CD4-positive, alpha-beta memory T cell (primary cell): ENCODE measurements around the gene NLRC4. TPM values are rescaled to one million over a fixed set of nuclear protein-coding genes. Genes with fewer than 3 reads are reported as not detected.

Source experiments
- CTCF ChIA-PET: fragments of 350-600 bp; sonication (Branson Sonifier 250); formaldehyde crosslinking; loops from one replicate; lab custom pipeline; 2021; ENCODE audit warnings: inconsistent platforms; ENCODE audit not compliant: partially characterized antibody; lab: Charles Lee
- POLR2A ChIA-PET: fragments of 350-600 bp; sonication (Branson Sonifier 250); formaldehyde crosslinking; loops from one replicate; lab custom pipeline; 2021; ENCODE audit not compliant: partially characterized antibody; lab: Charles Lee
- DNase-seq, 5 donors: peaks; one replicate each; pipeline versions ENCODE4 v3.0.0 to v3.0.0-alpha.2; 2020 to 2022; ENCODE audit warnings: mixed read lengths in 1 of 5
- H3K27ac ChIP-seq: one replicate; pipeline ENCODE4 v1.7.0; 2013; ENCODE audit warnings: low read depth, low read length
- H3K27me3 ChIP-seq: 2 replicates; pipeline ENCODE4 v1.7.0; 2013; ENCODE audit warnings: mild to moderate bottlenecking, low read length, moderate library complexity; ENCODE audit not compliant: insufficient read depth
- H3K36me3 ChIP-seq: 2 replicates; pipeline ENCODE4 v1.7.0; 2013; ENCODE audit warnings: mild to moderate bottlenecking, low read length, moderate library complexity; ENCODE audit not compliant: insufficient read depth
- H3K4me1 ChIP-seq: 2 replicates; pipeline ENCODE4 v1.7.0; 2013; ENCODE audit warnings: mild to moderate bottlenecking, low read length, moderate library complexity; ENCODE audit not compliant: insufficient read depth
- H3K4me3 ChIP-seq, 2 donors: one replicate each; pipeline ENCODE4 v1.7.0; 2013; ENCODE audit warnings: low read length in 2 of 2, mild to moderate bottlenecking in 1 of 2
- H3K9me3 ChIP-seq, 2 donors: one replicate each; pipeline ENCODE4 v1.7.0; 2013; ENCODE audit warnings: low read length in 2 of 2, control low read depth in 1 of 2; ENCODE audit not compliant: control insufficient read depth in 1 of 2
- H3K27ac Mint-ChIP-seq, 7 donors: one replicate each; pipeline ENCODE4 v1.8.0; 2020 to 2021; ENCODE audit warnings: mixed read lengths in 7 of 7, mild to moderate bottlenecking in 6 of 7, inconsistent platforms in 3 of 7, moderate library complexity in 3 of 7
- H3K27me3 Mint-ChIP-seq, 2 donors: one replicate each; pipeline ENCODE4 v1.8.0; 2020 to 2021; ENCODE audit warnings: mixed read lengths in 2 of 2
- H3K36me3 Mint-ChIP-seq, 2 donors: one replicate each; pipeline ENCODE4 v1.8.0; 2020 to 2021; ENCODE audit warnings: mixed read lengths in 2 of 2, inconsistent platforms in 1 of 2, mild to moderate bottlenecking in 1 of 2
- H3K4me1 Mint-ChIP-seq, 4 donors: one replicate each; pipeline ENCODE4 v1.8.0; 2020 to 2021; ENCODE audit warnings: mixed read lengths in 4 of 4, mild to moderate bottlenecking in 1 of 4
- H3K4me3 Mint-ChIP-seq, 8 donors: one replicate each; pipeline ENCODE4 v1.8.0; 2020 to 2021; ENCODE audit warnings: mixed read lengths in 8 of 8, mild to moderate bottlenecking in 7 of 8, moderate library complexity in 6 of 8, inconsistent platforms in 3 of 8
- H3K9me3 Mint-ChIP-seq, 8 donors: one replicate each; pipeline ENCODE4 v1.8.0; 2020 to 2021; ENCODE audit warnings: mixed read lengths in 8 of 8, mild to moderate bottlenecking in 5 of 8, inconsistent platforms in 3 of 8, moderate library complexity in 1 of 8
- intact Hi-C: fragments of 100-400 bp; cut with micrococcal nuclease; formaldehyde crosslinking; loops from one replicate; pipeline ENCODE4 v1.15.1; 2023
- polyA plus RNA-seq, 2 donors: library from polyadenylated mRNA; unstranded; fragments of 300-500 nt; fragmentation: Illumina TruSeq; gene quantifications; one replicate each; pipeline ENCODE4 v1.2.3, GENCODE V29; 2021
- total RNA-seq, 2 experiments: library from RNA; stranded (reverse); gene quantifications; one replicate each; pipeline ENCODE4 v1.2.3, GENCODE V29; 2021

The NLRC4 gene
- total and polyA plus RNA-seq, 4 experiments from 2014 or later = 0.11 to 0.24 (median 0.20) TPM; not detected in 1

GRCh38 chr2:32246911-32247310, 17.8 kb downstream of the NLRC4 start:
- Mint-ChIP-seq H3K36me3 (no peaks in the 10 kb centered on the region), H3K4me1 (no peaks in the 10 kb centered on the region), H3K27me3 (no peaks in the 10 kb centered on the region), H3K9me3 (no peaks in the 10 kb centered on the region), H3K4me3 (no peak overlapping the region), H3K27ac (no peak overlapping the region)
- Histone ChIP-seq H3K27me3 (no peaks in the 10 kb centered on the region), H3K36me3 (no peaks in the 10 kb centered on the region), H3K27ac (no peak overlapping the region), H3K4me1 (no peaks in the 10 kb centered on the region), H3K9me3 (no peaks in the 10 kb centered on the region), H3K4me3 (no peak overlapping the region)
- CTCF ChIA-PET = no interaction called here
- intact Hi-C loops = no loop called here
- POLR2A ChIA-PET = no interaction called here
- no peak for DNase-seq

GRCh38 chr2:32242331-32242730, 22.4 kb downstream of the NLRC4 start:
- no peak overlapping the region for H3K27ac Mint-ChIP-seq
- ChIA-PET POLR2A (no interaction called here), CTCF (no interaction called here)
- H3K9me3 Mint-ChIP-seq = no peaks in the 10 kb centered on the region
- H3K4me3 ChIP-seq = no peak overlapping the region
- no peak overlapping the region for H3K27ac ChIP-seq
- no peaks in the 10 kb centered on the region for H3K4me1 ChIP-seq
- DNase-seq = no peak
- no peaks in the 10 kb centered on the region for H3K27me3 ChIP-seq
- no peaks in the 10 kb centered on the region for H3K9me3 ChIP-seq
- intact Hi-C loops = no loop called here
- H3K27me3 Mint-ChIP-seq = no peaks in the 10 kb centered on the region
- H3K4me3 Mint-ChIP-seq = no peak overlapping the region
- peaks cover 2 to 16% of the 10 kb centered on the region in 2 donors for H3K36me3 Mint-ChIP-seq
- H3K4me1 Mint-ChIP-seq = no peaks in the 10 kb centered on the region
- H3K36me3 ChIP-seq = no peaks in the 10 kb centered on the region

GRCh38 chr2:32237996-32238395, 26.7 kb downstream of the NLRC4 start:
- Histone ChIP-seq H3K27me3 (no peaks in the 10 kb centered on the region), H3K27ac (no peak overlapping the region), H3K36me3 (no peaks in the 10 kb centered on the region), H3K4me3 (no peak overlapping the region), H3K4me1 (no peaks in the 10 kb centered on the region), H3K9me3 (no peaks in the 10 kb centered on the region)
- H3K4me3 Mint-ChIP-seq = no peak overlapping the region
- DNase-seq = no peak
- ChIA-PET CTCF (no interaction called here), POLR2A (no interaction called here)
- H3K4me1 Mint-ChIP-seq = no peaks in the 10 kb centered on the region
- H3K27me3 Mint-ChIP-seq = no peaks in the 10 kb centered on the region
- peaks cover 3 to 24% of the 10 kb centered on the region in 2 donors for H3K36me3 Mint-ChIP-seq
- peaks cover 0 to 3% (median 0%) of the 10 kb centered on the region in 8 donors for H3K9me3 Mint-ChIP-seq
- no peak overlapping the region for H3K27ac Mint-ChIP-seq
- intact Hi-C loops = no loop called here

GRCh38 chr2:32237488-32237887, 27.2 kb downstream of the NLRC4 start:
- Histone ChIP-seq H3K36me3 (no peaks in the 10 kb centered on the region), H3K27me3 (no peaks in the 10 kb centered on the region), H3K27ac (no peak overlapping the region), H3K4me1 (no peaks in the 10 kb centered on the region), H3K9me3 (no peaks in the 10 kb centered on the region), H3K4me3 (no peak overlapping the region)
- H3K4me1 Mint-ChIP-seq = peaks cover 0 to 1% (median 0%) of the 10 kb centered on the region in 4 donors
- no peaks in the 10 kb centered on the region for H3K27me3 Mint-ChIP-seq
- DNase-seq = no peak
- H3K4me3 Mint-ChIP-seq = no peak overlapping the region
- ChIA-PET POLR2A (no interaction called here), CTCF (no interaction called here)
- H3K27ac Mint-ChIP-seq = no peak overlapping the region
- intact Hi-C loops = no loop called here
- peaks cover 0 to 3% (median 0%) of the 10 kb centered on the region in 8 donors for H3K9me3 Mint-ChIP-seq
- peaks cover 3 to 25% of the 10 kb centered on the region in 2 donors for H3K36me3 Mint-ChIP-seq

GRCh38 chr2:32235315-32235714, 29.4 kb downstream of the NLRC4 start:
- DNase-seq = no peak
- Mint-ChIP-seq H3K27me3 (no peaks in the 10 kb centered on the region), H3K4me1 (peaks cover 0 to 1% (median 0%) of the 10 kb centered on the region in 4 donors), H3K4me3 (no peak overlapping the region), H3K9me3 (peaks cover 0 to 3% (median 0%) of the 10 kb centered on the region in 8 donors), H3K27ac (no peak overlapping the region), H3K36me3 (peaks cover 3 to 27% of the 10 kb centered on the region in 2 donors)
- H3K27me3 ChIP-seq = no peaks in the 10 kb centered on the region
- no peak overlapping the region for H3K27ac ChIP-seq
- no peak overlapping the region for H3K4me3 ChIP-seq
- H3K36me3 ChIP-seq = no peaks in the 10 kb centered on the region
- intact Hi-C loops = no loop called here
- POLR2A ChIA-PET = no interaction called here
- no peaks in the 10 kb centered on the region for H3K9me3 ChIP-seq
- CTCF ChIA-PET = no interaction called here
- H3K4me1 ChIP-seq = no peaks in the 10 kb centered on the region

GRCh38 chr2:32231959-32232358, 32.7 kb downstream of the NLRC4 start:
- Histone ChIP-seq H3K9me3 (no peaks in the 10 kb centered on the region), H3K27ac (no peak overlapping the region), H3K4me1 (no peaks in the 10 kb centered on the region), H3K36me3 (no peaks in the 10 kb centered on the region), H3K4me3 (no peak overlapping the region), H3K27me3 (no peaks in the 10 kb centered on the region)
- peaks cover 0 to 1% (median 0%) of the 10 kb centered on the region in 4 donors for H3K4me1 Mint-ChIP-seq
- no peaks in the 10 kb centered on the region for H3K27me3 Mint-ChIP-seq
- no peak overlapping the region for H3K4me3 Mint-ChIP-seq
- H3K27ac Mint-ChIP-seq = no peak overlapping the region
- H3K9me3 Mint-ChIP-seq = peaks cover 0 to 3% (median 0%) of the 10 kb centered on the region in 8 donors
- peaks cover 1 to 10% of the 10 kb centered on the region in 2 donors for H3K36me3 Mint-ChIP-seq
- ChIA-PET POLR2A (no interaction called here), CTCF (no interaction called here)
- DNase-seq = no peak
- intact Hi-C loops = no loop called here

- POLR2A ChIA-PET = no interaction called here
- DNase-seq = no peak
Observed at GRCh38 chr2:32229635-32230034, 35.1 kb downstream of the NLRC4 start.

GRCh38 chr2:32228181-32228580, 36.5 kb downstream of the NLRC4 start:
- H3K9me3 ChIP-seq = no peaks in the 10 kb centered on the region
- CTCF ChIA-PET = no interaction called here
- Mint-ChIP-seq H3K9me3 (no peaks in the 10 kb centered on the region), H3K4me3 (no peak overlapping the region), H3K4me1 (peaks cover 0 to 1% (median 0%) of the 10 kb centered on the region in 4 donors), H3K27me3 (no peaks in the 10 kb centered on the region), H3K27ac (peak overlapping the region in 1 of 7 donors; percentile 46), H3K36me3 (peaks cover 17 to 18% of the 10 kb centered on the region in 2 donors)
- POLR2A ChIA-PET = no interaction called here
- H3K27ac ChIP-seq = no peak overlapping the region
- intact Hi-C loops = no loop called here
- H3K4me1 ChIP-seq = no peaks in the 10 kb centered on the region
- H3K36me3 ChIP-seq = peaks cover 2% of the 10 kb centered on the region
- no peaks in the 10 kb centered on the region for H3K27me3 ChIP-seq
- DNase-seq = no peak
- no peak overlapping the region for H3K4me3 ChIP-seq

More at GRCh38 chr2:32229635-32230034, 35.1 kb downstream of the NLRC4 start:
- Mint-ChIP-seq H3K27me3 (no peaks in the 10 kb centered on the region), H3K36me3 (peaks cover 13% of the 10 kb centered on the region in 2 donors), H3K4me1 (peaks cover 0 to 1% (median 0%) of the 10 kb centered on the region in 4 donors), H3K9me3 (no peaks in the 10 kb centered on the region), H3K4me3 (no peak overlapping the region), H3K27ac (peak overlapping the region in 1 of 7 donors; percentile 15)
- H3K27ac ChIP-seq = no peak overlapping the region
- no peaks in the 10 kb centered on the region for H3K4me1 ChIP-seq
- intact Hi-C loops = no loop called here
- no peaks in the 10 kb centered on the region for H3K36me3 ChIP-seq
- no peaks in the 10 kb centered on the region for H3K27me3 ChIP-seq
- no peaks in the 10 kb centered on the region for H3K9me3 ChIP-seq
- no peak overlapping the region for H3K4me3 ChIP-seq
- CTCF ChIA-PET = no interaction called here
